HG02852 (cell line): ENCODE results near the gene CPB2.

Experiments used
- ATAC-seq: cut with Tn5 transposase; IDR thresholded peaks from one replicate; pipeline ENCODE4 v1.9.1; 2021; ENCODE audit warnings: mild to moderate bottlenecking, moderate library complexity; ENCODE audit not compliant: unreplicated experiment

CPB2 gene

DNA sequence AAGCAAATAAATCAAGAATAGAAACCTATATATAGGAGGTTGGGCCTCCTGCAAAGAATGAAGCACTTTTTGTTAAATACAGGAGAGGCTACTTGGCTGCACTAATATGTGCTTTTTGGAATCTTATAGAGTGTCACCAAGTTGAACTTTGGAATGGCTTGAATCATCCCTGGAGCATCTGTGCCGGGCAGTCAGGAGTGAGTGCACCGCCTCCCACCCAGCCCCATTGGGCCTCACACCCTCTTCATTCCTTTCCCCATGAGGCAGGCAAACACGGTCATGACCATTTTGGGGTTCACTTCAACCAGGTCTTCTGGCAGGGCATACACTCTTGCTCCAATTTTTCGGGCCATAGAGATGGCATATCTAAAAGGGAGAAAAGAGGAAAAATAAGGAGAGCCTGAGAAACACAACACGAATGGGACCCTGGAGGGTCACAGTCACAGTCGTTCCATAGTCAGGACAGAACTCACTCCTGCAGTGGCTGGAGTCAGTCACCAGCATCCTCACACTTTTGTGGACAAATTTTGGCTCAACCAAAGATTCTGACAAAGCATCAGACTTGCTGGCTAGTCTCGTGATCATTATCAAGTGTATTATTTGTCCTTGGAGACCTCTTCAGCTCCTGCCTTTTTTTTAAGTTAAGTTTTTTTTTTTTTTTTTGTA, 22.7 kb upstream of the CPB2 start:
- ATAC-seq, result no peak

DNA sequence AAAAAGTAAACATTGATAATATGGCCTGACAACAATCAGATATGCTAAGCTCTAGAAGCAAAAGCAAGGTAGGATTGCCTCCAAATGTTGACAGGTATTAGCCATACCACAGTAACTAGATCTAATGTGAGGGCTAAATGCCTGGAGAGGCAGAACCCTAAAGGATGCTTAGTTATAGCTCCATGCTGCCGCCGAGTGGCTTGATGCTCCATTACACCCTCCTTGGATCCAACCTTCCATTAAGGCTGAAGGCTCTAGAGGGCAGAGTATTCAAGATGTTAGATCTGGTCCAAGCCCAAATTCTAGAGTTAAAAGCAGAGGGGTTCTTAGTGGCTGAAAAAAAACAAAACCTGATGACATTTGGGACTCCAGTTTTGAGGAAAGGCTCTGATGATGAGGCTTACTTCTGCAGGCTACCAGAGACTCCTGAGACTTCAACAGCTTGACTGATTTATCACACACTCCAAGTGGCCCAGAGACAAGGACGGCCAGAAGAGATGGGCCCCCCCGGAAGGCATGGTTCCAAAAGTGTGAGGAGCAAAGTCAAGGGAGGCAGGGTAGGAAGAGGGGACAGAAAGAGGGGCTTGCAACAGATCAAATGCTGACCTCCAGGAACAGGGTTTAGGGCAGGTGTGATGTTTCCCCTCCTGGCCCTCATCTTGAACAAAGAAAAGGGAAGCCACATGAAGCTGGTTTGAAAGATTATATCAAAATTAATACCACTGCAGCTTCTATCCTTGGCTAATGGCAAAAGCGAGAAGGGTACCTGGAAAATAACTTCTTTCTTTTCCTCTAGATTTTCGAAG, 21.9 kb upstream of the CPB2 start:
- no peak for ATAC-seq

DNA sequence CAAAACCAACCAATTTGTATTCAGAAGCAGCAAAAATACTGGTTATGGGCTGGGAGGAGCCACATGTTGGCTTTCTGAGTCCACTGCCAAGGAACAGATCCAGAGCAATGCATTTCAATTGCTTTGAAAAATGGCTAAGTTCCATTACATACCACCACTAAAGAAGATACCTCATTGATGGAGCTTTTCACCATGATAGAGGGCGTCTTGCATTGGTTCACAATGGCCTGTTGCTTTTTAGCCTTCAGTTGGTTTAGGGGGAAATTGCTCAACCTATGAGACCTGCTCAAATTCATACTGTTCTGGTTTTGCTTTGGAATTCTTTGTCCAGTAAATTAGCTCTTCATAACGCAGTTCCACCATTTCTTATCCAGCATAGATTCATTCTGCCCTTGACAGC, 21.2 kb upstream of the CPB2 start:
- no peak for ATAC-seq

DNA sequence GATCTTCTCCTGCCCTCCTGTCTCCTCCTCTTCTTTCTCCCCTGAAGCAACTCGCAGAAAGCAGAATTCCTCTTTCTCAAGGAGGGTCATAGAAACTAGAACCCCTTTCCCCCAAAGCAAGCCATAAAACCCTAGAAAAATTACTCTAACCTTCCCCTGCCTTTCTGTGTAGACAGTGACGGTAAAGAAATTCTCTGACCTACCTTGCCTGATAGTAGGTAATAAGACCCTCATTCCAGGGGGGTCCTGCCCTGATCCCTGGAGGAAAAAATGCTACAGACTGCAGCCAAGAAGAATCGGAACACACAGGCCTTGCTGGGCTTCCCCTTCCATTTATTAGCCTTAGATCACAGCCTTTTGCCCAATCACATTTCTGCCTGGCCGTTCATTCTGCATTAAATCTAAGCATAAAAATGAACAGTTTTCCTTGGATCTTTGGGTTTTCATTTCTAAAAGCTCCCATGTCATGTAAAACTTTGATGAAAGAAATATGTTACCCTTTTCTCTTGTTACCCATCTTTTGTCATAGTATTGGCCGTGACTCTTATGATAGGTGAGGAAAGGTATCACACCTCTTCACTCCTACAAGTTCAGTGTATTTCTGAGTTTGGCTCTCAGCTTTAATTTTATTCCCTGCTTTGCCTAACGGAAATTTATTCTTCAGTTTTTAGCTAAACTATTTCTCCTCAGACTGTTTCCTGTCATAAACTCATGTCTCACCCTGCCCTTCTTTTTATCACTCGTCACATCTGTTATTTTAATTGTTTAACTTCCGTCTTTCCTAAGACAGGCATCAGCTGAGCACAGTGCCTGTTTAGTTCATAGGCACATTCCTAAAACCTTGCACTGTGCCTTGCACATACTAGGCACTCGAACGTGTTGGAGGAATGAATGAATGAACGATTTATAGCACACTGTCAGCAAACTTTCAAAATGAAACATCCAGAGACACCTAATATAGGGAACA, 20.4 kb upstream of the CPB2 start:
- no peak for ATAC-seq

DNA sequence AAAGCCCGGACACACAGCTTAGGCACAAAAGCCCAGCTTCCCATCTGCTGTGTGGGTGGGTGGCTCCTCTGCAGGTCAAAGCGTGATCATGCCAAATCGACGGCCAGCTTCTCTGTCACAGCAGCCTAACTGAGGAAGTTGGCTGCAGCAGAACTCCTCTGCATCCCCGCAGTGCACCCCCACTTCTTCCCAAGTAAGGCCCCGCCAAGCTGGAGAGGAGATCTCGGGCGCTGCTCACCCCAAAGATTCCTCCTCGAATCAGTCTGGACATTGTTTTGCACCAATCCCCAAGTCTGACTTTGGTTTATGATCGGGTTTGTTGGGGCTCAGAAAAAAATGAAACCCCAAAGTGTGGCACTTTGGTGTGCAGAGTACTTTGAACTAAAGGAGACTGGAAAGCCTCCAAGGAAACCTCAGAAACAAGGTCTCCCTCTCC, 19.7 kb upstream of the CPB2 start:
- ATAC-seq, result no peak

DNA sequence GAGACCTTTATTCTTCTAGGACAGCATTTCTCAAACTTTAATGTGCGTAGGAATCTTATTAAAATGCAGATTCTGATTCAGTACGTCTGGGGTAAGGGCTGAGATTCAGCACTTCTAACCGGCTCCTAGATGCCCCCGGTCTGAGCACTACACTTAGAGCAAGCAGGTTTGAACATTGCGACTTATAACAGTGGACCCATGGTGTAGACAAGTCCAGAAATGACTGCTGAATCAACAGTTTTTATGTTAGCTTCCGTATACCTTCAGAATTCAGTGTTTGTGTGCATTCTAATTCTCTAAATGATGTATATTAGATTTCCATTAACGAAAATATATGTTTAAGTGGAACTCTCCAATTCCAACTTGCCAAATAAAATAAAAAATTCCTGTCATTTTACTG, 17.5 kb upstream of the CPB2 start:
- ATAC-seq, result no peak

DNA sequence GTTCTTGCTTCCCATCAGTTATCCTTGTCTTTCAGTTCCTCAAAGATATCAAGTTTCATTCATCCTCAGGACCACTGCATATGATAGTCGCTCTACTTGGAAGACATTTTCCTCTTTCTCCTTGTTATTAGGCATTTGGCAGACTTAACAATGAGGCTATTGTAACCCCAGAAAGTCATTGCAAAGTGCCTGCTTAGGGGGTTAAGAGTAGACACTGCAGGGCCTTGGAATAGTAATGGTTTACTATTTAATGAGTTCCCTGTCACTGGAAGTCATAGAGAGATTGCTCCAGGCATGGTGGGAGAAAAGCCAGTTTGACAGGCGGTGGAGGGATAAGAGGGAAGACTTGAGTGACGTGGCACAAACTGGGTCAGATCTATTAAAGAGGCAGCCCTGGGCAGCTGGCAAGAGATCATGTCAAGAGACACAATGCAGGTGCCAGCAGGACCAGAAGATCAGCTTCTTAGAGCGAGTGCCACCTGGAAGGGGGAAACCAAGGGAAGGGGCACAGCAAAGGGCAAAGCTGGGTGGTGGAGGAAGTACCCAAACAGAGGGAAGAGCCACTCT, 16.8 kb upstream of the CPB2 start:
- ATAC-seq, result no peak

DNA sequence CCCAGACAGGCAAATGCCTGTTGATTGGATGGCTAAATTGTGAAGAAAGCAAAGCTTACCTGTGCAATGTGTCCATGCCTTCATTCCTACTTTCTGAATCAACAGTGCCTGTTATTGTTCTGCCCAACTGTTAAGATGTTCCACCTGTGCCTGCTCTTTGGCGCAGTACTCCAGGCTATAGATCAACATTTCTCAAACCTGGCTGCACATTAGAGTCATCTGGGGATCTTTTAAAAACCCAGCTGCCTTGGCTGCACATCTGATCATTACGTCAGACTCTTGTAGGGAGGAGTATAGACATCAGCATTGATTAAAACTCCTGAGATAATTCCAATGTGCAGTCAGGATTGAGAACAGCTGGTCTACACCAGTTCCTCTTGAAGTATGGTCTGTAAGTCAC, 16.2 kb upstream of the CPB2 start:
- ATAC-seq, result no peak

DNA sequence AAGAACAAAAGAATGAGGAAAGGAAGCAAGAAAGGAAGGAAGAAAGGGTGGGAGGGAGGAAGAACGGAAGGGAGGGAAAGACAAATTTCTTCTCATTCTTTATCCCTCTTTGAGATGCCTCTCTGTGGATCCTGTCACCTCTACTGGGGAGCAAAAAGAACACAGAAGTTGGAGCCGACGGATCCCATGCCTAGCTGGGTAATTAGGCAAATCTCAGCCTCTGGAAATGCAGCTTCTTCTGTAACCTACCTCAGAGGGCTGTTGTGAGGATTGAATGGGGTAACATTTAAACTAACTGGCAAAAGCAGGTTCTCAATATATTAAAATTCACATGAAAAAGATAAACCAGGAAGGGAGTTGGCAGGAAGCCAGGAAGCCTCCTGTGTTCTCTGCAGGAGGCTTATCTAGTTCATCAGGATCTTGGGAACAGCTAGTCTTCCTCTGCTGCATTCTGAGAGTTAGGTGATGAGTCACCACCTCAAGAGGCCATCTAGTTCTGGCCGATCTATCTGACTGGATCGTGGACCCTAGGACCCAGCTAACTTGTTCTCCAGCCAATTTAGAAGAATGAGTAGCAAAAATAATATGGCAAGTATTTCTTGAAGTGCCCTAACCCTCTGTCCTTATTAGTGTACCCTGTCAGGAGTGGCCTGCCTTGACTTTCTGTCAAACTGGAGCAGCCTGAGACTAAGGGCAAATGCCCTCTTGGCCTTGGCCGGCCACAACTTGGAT, 15.2 kb upstream of the CPB2 start:
- ATAC-seq, result no peak

DNA sequence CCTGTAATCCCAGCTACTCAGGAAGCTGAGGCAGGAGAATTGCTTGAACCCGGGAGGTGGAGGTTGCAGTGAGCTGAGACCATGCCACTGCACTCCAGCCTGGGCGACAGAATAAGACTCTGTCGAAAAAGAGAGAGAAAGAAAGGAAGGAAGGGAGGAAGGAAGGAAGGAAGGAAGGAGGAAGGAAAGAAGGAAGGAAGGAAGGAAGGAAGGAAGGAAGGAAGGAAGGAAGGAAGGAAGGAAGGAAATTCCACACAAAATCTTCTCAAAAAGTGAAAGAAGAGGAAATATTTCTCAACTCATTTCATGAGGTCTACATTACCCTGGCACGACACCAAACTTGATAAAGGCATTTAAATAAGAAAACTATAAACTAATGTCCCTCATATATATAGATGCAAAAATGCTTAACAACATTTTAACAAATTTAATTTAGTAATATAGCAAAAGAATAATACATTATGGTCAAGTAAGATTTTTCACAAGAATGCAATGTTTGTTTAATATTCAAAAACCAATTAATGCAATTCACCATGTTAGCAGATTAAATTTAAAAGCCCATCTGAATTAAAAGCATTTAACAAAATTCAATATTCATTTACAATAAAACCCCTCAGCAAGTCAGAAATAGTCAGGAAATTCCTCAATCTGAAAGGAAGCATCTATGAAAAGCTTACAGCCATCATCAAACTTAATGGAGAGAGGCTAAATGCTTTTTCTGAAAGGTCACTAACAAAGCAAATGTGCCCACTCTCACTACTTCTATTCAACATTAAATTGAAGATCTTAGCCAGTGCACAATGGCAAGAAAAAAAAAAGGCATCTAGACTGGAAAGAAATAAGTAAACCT, 12.0 kb upstream of the CPB2 start:
- no peak for ATAC-seq

DNA sequence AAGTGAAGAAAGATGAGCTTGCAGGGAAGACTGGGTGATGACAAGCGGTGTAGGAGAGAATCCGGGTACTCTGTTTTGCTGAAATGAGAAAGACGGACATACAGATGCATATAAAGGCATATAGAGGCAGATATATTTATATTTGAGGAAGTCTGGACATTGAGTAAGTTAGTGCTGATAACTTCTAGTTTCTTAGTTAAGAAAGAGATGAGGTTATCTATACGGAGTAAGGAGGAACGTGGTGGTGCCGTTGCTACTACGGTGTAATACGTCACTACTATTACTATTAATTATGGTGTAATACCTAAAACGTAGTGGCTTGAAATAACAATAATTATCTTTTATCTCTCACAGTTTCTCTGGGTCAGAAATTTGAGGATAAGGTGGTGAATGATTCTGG, 9.8 kb upstream of the CPB2 start:
- no peak for ATAC-seq

DNA sequence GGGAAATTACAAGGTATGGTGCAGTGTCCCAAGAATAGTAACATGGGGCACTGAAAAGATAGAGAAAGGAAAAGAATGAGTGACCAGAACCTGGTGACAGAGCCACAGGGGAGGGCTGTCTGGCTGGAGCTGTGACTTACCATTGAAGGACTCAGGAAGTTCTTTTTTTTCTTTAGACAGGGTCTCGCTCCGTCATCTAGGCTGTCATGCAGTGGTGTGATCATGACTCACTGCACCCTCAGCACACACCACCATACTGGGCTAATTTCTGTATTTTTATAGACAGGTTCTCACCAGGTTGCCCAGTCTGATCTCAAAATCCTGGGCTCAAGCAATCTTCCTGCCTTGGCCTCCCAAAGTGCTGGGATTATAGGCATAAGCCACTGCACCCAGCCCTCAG, 8.8 kb upstream of the CPB2 start:
- ATAC-seq, result no peak

DNA sequence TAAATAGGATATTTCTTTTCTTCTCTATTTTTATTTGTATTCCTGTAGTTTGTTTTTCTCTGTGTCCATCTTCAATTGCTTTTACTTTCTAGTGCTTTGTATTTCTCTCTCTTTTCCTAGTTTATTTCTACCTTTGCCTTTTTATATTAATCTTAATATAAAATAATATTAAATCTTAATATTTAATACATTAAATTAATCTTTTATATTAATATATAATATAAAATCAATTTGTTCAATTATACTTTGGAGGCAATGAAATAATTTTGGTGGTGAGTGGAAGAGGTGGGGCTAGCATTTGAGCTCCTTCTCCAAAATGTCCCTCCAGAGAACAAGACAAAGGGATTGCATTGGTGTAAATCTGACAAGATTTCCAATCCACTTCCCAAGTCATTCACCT, 6.3 kb upstream of the CPB2 start:
- ATAC-seq, result no peak

DNA sequence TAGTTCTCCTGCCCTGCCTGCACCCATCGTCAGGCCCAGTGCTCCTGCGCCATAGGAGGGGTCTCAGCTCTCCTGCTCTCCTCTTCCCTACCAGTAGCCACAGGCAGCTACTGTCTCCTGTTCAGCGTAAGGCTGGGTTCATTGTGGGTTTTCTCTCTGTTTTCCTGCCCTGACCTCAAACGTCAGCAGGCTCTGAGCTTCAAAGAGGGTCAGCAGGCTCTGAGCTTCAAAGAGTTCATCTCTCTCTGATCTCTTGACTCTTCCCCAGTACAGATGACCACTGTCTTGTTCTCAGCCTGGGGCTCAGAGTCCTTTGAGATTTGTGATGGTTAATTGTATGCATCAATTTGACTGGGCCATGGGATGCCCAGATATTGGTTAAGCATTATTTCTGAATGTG, 4.6 kb upstream of the CPB2 start:
- no peak for ATAC-seq

DNA sequence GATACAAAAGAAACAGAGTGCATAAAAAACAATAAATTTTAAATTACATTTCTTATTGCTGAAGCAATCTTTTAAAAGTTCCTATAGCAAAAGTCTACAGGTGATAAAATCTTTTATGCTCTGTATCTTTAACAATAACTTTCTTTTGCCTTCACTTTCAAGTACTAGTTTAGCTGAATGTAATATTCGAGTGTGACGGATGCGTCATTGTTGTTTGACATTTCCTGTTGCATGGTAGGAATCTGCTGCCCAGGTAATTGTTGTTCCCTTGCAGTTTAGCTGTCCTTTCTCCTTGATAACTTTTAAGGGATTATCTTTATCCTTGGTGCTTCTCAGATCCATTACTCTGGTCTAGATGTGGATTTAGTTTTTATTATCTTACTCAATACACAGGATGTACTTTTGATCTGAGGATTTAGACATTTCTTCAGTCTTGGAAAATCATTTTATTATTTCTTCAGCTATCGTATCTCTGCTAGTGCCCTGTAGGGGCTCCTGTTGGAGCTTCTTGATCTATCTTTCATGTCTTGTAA, 2.1 kb upstream of the CPB2 start:
- no peak for ATAC-seq

DNA sequence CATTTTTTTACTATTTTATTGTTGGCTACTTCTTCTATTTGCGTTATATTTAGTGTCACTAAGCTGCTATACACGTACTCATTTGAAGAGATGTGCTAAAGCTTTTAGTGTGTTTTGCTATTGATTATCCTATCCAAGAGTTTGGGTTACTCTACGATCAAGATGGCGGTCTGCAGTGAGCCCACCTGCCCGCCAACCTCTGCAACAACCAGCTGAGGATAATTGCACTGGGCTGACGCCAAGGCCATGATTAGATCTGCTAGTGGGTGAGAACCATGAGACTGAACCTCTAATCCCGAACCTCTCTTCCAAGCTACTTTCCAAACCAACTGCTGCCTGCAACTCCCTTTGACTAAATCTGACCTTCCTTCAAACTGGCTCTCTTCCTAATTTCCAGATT, 1.8 kb downstream of the CPB2 start:
- no peak for ATAC-seq

DNA sequence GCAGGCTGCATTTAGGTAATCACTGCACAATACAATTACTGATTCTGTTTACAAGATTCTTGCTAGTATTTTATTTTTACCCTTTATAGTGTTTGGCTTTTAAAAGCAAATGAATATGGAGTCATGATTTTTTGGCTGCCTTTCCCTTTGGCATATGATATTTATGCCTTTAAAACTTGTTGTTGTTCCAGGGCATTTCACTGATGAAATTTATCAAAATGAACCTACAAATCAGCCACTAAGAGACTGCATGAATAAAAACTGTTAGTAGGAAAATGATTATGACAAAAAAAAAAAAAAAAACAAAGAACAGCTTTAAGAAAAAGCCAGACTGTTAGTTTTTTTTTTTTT, 2.6 kb downstream of the CPB2 start:
- no peak for ATAC-seq

DNA sequence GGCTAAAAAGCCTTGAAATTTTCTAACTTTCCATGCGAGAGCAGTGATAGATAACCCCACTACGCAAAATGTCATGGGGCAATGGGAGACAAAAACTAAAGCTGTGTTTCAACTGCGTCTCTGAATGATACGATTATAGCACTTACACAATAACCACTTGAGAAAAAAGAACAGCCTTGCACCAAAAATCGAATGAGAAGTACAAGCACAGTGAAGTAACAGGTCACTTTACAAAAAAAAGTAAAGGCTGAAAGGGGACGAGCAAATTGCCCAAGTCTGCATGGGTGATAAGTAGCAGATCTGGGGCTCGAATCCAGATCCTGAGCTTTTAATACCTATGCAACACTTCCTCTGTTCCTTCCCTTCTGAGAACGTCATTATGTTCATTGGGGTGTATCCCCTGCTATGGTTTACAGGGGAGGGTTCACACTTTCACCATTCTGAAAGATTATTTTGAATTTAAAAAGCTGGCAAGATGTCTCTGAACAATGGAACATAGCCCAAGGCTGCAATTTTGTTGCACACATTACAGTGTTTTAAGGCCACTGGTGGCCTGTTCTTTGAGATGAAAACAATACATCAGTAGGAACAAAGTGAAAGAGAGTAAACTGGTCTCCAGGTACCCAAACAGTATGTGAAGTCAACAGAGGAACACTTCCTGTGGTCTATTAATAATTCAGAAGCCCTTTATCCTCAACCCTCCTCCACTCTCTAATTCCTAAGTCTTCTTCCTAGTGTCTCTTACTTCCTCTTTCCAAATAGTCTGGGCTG, 3.2 kb downstream of the CPB2 start:
- ATAC-seq, result no peak

DNA sequence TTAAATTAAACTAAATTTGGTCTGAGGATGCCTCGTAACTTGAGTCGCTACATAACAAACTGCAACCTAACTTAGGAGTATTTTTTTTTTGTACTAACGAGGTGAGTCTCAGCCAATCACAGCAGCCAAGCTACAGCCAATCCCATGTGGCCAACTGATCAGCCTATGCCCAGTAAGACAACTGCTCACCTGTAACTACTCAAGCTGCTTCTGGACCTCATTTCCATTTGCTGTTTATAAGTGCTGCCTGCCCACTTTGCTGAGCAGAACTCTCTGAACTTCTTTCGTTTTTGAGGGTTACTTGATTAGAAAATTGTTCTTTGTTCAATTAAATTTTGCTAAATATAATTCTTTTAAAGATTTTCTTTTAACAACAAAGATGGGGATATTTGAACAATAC, 3.8 kb downstream of the CPB2 start:
- ATAC-seq, result no peak
